GM18868 (cell line): ENCODE results near the gene C9orf50.
"Not testable (repeated sequence)": the region's sequence is repeated elsewhere in the genome, so short reads cannot be mapped to it uniquely, and the experiment has no call there.

Source experiments
- ATAC-seq: cut with Tn5 transposase; IDR thresholded peaks from one replicate; pipeline ENCODE4 v1.9.1; 2021; ENCODE audit warnings: mild to moderate bottlenecking, moderate library complexity; ENCODE audit not compliant: unreplicated experiment

Gene C9orf50

DNA sequence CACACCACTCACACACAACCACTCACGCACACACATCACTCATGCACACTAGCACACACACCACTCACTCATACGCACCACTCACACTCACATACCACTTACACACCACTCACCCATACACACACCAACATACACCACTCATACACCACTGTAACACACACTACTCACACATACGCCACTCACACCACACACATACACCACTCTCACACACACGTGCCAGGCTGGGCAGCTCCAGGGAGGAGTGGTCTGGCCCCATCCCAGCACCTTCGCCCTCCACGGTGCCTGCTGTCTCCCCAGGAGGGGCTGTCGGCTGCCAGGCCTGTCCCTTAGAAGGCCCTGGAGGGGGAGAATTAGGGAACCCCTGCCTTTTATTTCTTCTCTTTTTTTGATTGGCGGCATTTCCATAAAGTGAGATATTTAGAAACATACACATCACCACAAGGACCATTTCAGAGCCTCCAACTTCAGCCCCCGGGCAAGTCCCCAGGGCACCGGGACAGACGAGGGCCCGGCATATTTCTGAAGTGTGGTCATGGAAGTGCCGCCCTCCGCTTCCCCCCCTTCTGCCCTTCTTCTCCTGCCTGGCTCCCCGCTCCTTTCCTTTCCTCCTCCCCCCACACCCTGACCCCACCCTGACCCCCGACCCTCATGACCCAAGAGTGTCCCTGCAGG lies 27.3 kb upstream of the C9orf50 start:
- no peak for ATAC-seq

DNA sequence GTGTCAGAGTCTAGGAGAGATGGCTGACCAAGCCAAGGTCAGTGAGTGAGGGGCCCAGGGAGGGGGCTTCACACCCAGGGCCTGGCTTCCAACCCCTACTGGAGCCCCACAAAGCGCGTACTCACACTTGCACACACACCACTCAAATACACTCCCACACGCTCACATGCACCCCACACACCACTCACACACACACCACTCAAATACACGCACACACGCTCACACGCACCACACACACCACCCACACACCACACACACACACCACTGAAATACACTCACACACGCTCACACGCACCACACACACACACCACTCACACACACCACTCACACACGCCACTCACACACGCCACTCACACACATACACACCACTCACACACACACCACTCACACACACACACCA lies 26.7 kb upstream of the C9orf50 start:
- no peak for ATAC-seq

GRCh38 chr9:129646654-129647053 lies 25.8 kb upstream of the C9orf50 start:
- ATAC-seq, result no peak

DNA sequence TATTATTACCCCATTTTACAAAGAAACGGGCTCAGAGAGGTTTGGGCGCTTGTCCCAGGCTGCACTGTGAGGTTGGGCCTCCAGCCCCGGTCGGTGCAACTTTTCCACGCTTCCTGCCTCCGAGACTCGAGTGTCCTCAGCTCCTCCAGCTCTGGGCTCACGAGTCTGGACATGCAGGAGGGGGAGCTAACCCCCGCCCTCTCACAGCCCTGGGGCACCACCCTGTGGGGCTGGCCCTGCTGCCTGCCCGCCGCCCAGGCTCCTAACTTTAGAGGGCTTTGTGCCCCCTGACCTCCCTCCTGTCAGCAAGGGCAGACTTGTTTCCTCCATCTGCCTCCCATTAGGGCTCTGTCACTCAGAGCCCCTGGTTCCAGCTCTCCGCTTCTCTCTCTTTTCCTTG lies 25.4 kb upstream of the C9orf50 start:
- no peak for ATAC-seq

- no peak for ATAC-seq
These were observed 24.0 kb upstream of the C9orf50 start for GRCh38 chr9:129644902-129645301.

GRCh38 chr9:129644365-129644764 lies 23.5 kb upstream of the C9orf50 start:
- no peak for ATAC-seq

DNA sequence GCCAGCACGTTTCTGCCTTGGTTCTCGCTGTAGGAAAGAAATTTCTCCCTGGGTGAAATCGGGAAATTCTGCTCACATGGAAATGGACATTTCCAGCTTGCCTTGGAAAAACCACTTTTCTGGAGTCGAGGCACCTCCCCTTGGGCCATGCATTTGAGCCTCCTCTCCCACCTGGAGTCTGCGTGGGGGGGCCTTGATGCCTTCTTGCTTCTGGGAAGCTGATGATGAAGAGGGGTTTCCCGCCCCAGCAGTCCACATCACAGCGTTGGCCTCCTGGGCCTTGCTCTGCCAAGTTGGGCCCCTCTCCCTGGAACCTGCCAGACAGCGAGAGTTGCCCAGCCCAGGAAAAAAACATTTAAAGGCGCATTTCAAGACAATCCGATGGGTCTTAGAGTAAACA lies 22.8 kb upstream of the C9orf50 start:
- no peak for ATAC-seq

- ATAC-seq, result peak; percentile 91
These were observed 21.1 kb upstream of the C9orf50 start, which contains the start of gene ASB6 for GRCh38 chr9:129641750-129642585. TSS of gene ASB6 (minus strand) at chr9:129642151. CDS start at chr9:129641999, 152 bp downstream.

DNA sequence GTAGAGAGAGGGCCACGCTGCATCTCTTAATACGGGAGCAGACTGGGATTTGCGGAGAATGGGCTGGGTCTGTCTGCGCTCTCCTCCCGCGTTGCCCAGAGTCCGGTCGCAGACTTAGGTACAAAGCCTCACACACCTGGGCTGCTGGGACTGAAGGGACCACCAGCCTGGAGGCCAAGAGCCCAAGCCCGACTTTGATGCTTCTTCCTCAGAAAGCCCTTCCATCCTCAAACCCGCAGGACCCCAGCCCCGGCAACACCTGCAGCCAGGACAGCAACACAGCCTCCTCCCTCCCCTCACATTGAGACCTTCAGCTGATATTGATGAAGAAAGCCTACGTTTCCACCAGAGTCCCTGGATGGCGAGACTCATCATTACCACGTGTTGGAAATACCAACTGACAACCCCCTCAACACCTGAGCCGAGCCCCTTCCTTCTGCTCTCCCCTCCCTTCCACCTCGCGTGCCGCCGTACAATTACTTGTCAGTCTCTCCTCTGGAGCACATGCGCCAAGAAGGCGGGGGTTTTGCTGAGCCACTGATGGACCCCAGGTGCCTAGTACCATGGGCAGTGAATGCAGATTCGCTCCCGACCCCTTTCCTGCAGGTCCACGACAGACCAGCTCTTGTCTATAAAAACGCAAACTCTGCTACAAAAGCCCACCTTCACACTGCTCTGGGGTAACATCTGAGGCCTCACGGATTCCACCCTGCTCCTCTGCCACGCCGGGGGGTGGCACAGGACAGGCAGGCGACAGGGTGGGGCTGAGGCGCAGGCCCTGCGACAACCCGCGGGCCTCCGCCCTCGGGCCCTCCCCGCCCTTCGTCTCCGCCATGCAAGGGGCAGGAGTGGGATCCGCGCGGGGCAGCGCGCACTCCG lies 20.2 kb upstream of the C9orf50 start:
- no peak for ATAC-seq

- no peak for ATAC-seq
These were observed 19.4 kb upstream of the C9orf50 start for GRCh38 chr9:129640086-129640870.

DNA sequence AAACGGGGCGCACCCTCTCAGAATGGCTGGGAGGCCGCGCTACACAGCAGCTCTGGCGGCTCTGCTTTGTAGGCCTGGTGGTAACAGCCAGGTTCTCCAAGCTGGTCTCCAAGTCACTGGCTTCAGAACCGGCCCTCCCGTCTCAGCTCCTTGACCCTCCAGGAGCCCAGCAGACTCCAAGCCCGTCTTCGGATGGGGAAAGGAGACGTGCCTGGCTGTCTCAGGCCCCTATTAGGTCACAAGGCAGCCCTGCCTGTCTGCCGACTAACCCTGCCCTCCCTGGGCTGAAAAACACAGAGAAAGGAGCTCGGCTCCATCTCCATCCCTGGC lies 18.8 kb upstream of the C9orf50 start:
- ATAC-seq, result no peak

- no peak for ATAC-seq
These were observed 18.2 kb upstream of the C9orf50 start for GRCh38 chr9:129639034-129639630.

GRCh38 chr9:129637673-129638439 lies 17.0 kb upstream of the C9orf50 start:
- no peak for ATAC-seq

GRCh38 chr9:129637102-129637501 lies 16.2 kb upstream of the C9orf50 start:
- ATAC-seq, result no peak

- ATAC-seq, result not testable (repeated sequence)
These were observed 15.4 kb upstream of the C9orf50 start for GRCh38 chr9:129636343-129636742.

DNA sequence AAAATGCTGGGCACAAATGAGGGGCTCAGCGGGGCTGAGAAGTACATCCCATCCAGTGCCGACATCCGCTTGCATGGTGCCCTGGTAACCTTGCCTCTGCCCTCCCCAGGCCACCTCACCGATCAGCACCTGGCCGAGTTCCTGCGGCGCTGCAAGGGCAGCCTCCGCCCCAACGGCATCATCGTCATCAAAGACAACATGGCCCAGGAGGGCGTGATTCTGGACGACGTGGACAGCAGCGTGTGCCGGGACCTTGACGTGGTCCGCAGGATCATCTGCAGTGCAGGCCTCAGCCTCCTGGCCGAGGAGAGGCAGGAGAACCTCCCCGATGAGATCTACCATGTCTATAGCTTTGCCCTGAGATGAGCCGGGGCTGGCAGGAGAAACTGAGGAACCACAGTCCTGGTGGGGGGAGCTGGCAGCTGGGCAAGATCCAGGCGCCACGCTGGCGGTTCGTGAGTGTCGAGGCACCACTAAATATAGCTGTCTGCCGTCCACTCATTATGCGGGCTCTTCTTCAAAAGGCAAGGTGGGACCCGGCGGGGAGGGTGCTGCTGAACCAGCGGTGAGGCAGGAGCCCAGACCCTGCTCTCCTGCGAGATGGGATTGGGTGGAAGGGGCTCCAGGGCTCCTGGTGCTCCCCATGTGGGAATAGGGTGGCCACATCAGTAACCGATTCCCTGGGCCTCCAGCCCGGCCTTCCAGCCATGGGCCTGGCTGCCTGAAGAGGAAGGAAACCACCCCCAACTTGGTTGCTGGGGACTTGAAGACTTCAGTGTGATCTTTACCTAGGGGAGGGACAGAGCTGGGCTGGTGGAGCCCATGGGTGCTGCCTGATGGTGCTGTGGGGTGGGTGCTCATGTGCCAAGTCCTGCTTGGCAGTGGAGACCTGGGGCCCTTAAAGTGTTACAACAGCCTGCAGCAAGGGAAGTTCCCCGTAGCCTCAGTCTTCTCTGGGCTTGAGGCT lies 14.5 kb upstream of the C9orf50 start:
- no peak for ATAC-seq

- ATAC-seq, result no peak
These were observed 12.9 kb upstream of the C9orf50 start for GRCh38 chr9:129633848-129634247.

DNA sequence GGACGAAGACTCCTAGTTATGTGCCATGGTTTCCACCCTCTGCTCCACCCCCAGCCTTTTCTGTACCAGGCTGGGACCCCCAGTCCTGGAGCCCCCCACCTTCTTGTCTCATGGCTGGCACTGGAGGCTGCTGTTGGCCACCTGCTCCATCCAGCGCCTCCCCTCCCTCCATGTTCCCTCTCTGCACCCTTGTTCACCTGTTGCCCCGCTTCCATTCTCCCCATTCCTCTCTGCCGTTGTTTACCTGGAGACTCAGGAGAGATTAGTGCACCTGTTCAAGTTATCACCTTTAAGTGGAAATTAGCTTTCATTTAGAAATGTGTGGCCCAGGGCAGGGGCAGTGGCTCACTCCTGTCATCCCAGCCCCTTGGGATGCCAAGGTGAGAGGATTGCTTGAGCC lies 12.3 kb upstream of the C9orf50 start:
- no peak for ATAC-seq
